ENCODE results near the gene FBXO42. TPM values are rescaled to one million over a fixed set of nuclear protein-coding genes. Genes with fewer than 3 reads are reported as not detected.

Gene FBXO42
- total and polyA plus RNA-seq, 9 of the 15 experiments (the other 6 are each of a cell fraction or from before 2014, with no cell fraction given) = 7.2 to 24.8 (median 17.4) TPM

- TF ChIP-seq BCOR (IDR thresholded peaks at IDR 0.05) = no peak
- 0 out of 2 replicates have a peak, but pooled peaks have one; percentile 64 for TF ChIP-seq DIDO1 (tag; IDR thresholded peaks at IDR 0.05; ENCODE audit: low read depth)
- TF ChIP-seq ARID2 (IDR thresholded peaks at IDR 0.05) = no peak
- TF ChIP-seq ZBTB40 (IDR thresholded peaks at IDR 0.05) = no peak; the same call in 1 of the 2 replicates
- TF ChIP-seq ZBTB40 (CRISPR knock-in tag; IDR thresholded peaks at IDR 0.05) = no peak
- TF ChIP-seq NR2F6 (CRISPR knock-in tag; IDR thresholded peaks at IDR 0.05) = no peak
- TF ChIP-seq KHSRP (IDR thresholded peaks at IDR 0.05) = no peak
- peak; percentile 81 for TF ChIP-seq PYGO2 (tag; IDR thresholded peaks at IDR 0.05)
- TF ChIP-seq ZNF395 (CRISPR knock-in tag; IDR thresholded peaks at IDR 0.05) = peak; percentile 97
- no peak for TF ChIP-seq E2F1 (CRISPR knock-in tag; IDR thresholded peaks at IDR 0.05)
- TF ChIP-seq NCOA4 (IDR thresholded peaks at IDR 0.05; ENCODE audit: partially characterized antibody) = no peak
- TF ChIP-seq ZNF280B (CRISPR knock-in tag; IDR thresholded peaks at IDR 0.05) = no peak
- peak; percentile 89 for TF ChIP-seq TFAP4 (CRISPR knock-in tag; IDR thresholded peaks at IDR 0.05; ENCODE audit: borderline replicate concordance)
These were observed 103.4 kb downstream of the FBXO42 start (continued) for GRCh38 chr1:16248603-16249516.

Data from K562 (cell line).